HUDEP-2 (cell line): ENCODE results near the gene SLAMF1.
A peak's percentile ranks its signal among the peaks of the same experiment; 100 is the strongest.
"Not testable (repeated sequence)": the region's sequence is repeated elsewhere in the genome, so short reads cannot be mapped to it uniquely, and the experiment has no call there.

Experiments
- DNase-seq, 76 experiments: peaks; one replicate each; lab custom pipeline; 2025; ENCODE audit not compliant: unreplicated experiment in 76 of 76; lab: John Stamatoyannopoulos, UW

Gene SLAMF1

GRCh38 chr1:160607011-160607671, 39.7 kb downstream of the SLAMF1 start:
- DNase-seq, result peak in 59 of 76 experiments; percentile 3 to 79 (median 53)

- DNase-seq, result no peak
Observed at GRCh38 chr1:160606611-160607010, 40.2 kb downstream of the SLAMF1 start.

- peak in 1 of 76 experiments; percentile 17 for DNase-seq
Observed at GRCh38 chr1:160605792-160606479, 40.9 kb downstream of the SLAMF1 start.

GRCh38 chr1:160605205-160605604, 41.6 kb downstream of the SLAMF1 start:
- DNase-seq, result no peak

- DNase-seq, result no peak
Observed at GRCh38 chr1:160597705-160598104, 49.1 kb downstream of the SLAMF1 start.

- no peak for DNase-seq
Observed at GRCh38 chr1:160597051-160597450, 49.8 kb downstream of the SLAMF1 start.

- no peak for DNase-seq
Observed at GRCh38 chr1:160590488-160590887, 56.4 kb downstream of the SLAMF1 start.

- DNase-seq, result no peak
Observed at GRCh38 chr1:160588468-160588867, 58.4 kb downstream of the SLAMF1 start.

GRCh38 chr1:160584784-160585183, 62.1 kb downstream of the SLAMF1 start:
- no peak for DNase-seq

GRCh38 chr1:160582976-160583375, 63.9 kb downstream of the SLAMF1 start:
- DNase-seq, result not testable (repeated sequence)

GRCh38 chr1:160581961-160582360, 64.9 kb downstream of the SLAMF1 start:
- peak in 10 of 76 experiments; percentile 5 to 41 (median 25) for DNase-seq

GRCh38 chr1:160580221-160580812, 66.5 kb downstream of the SLAMF1 start:
- DNase-seq, result no peak

GRCh38 chr1:160579216-160579701, 67.6 kb downstream of the SLAMF1 start, which contains the start of gene CD84:
Gene CD84, minus strand, starts transcription at chr1:160579496. Its CDS starts 59 bp downstream, at chr1:160579437.
- DNase-seq, result peak in 4 of 76 experiments; percentile 5 to 48 (median 24)

- peak in 12 of 76 experiments; percentile 5 to 64 (median 30) for DNase-seq
Observed at GRCh38 chr1:160578525-160579191, 68.2 kb downstream of the SLAMF1 start.

- peak in 4 of 76 experiments; percentile 10 to 33 (median 18) for DNase-seq
Observed at GRCh38 chr1:160578175-160578524, 68.7 kb downstream of the SLAMF1 start.

- DNase-seq, result no peak
Observed at GRCh38 chr1:160577671-160578070, 69.2 kb downstream of the SLAMF1 start.

- no peak for DNase-seq
Observed at GRCh38 chr1:160576884-160577283, 70.0 kb downstream of the SLAMF1 start.

GRCh38 chr1:160576390-160576789, 70.5 kb downstream of the SLAMF1 start:
- DNase-seq, result peak in 1 of 76 experiments; percentile 10

GRCh38 chr1:160575112-160575664, 71.7 kb downstream of the SLAMF1 start:
- no peak for DNase-seq

- no peak for DNase-seq
Observed at GRCh38 chr1:160570840-160571239, 76.0 kb downstream of the SLAMF1 start.

GRCh38 chr1:160569806-160570205, 77.0 kb downstream of the SLAMF1 start:
- DNase-seq, result no peak
